Measurements from ENCODE around the gene GRID2. TPM values are rescaled to one million over a fixed set of nuclear protein-coding genes. Genes with fewer than 3 reads are reported as not detected.

The GRID2 gene
- total RNA-seq, 1 donor from 2014 or later: not detected

DNA sequence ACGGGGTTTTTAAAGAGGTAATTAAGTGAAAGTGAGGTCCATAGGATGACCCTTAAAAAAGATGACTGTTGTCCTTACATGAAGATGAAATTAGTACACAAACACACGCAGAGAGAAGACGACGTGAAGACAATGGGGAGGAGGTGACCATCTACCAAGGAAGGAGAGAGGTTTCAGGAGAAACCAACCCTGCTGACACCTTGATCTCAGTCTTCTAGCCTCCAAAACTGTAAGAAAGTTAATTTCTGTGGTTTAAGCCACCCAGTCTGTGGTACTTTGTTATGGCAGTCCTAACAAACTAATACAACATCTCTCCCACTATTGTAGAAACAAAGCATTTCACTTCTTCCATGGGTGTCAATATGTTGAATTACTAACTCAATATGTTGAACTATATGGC is 1385.2 kb downstream of the GRID2 start:
- no peaks in the 10 kb centered on the region for H3K4me1 ChIP-seq
- H3K36me3 ChIP-seq: no peaks in the 10 kb centered on the region
- no peak overlapping the region for H3K4me3 ChIP-seq
- ATAC-seq (no peak), DNase-seq (no peak)
- no peaks in the 10 kb centered on the region for H3K27me3 ChIP-seq (ENCODE audit: low read depth)
- no peak for TF ChIP-seq CTCF (IDR thresholded peaks at IDR 0.05)
- H3K9me3 ChIP-seq: no peaks in the 10 kb centered on the region
- intact Hi-C loops (cut with DNase I): no loop called here
- H3K27ac ChIP-seq: no peak overlapping the region

- no peaks in the 10 kb centered on the region for H3K4me1 ChIP-seq
- TF ChIP-seq CTCF (IDR thresholded peaks at IDR 0.05): no peak
- intact Hi-C loops (cut with DNase I): no loop called here
- ATAC-seq (no peak), DNase-seq (no peak)
- no peaks in the 10 kb centered on the region for H3K27me3 ChIP-seq (ENCODE audit: low read depth)
- no peaks in the 10 kb centered on the region for H3K36me3 ChIP-seq
- H3K9me3 ChIP-seq: no peaks in the 10 kb centered on the region
- H3K4me3 ChIP-seq: no peak overlapping the region
- H3K27ac ChIP-seq: no peak overlapping the region
These were observed 1389.4 kb downstream of the GRID2 start for GRCh38 chr4:93693141-93693540.

- no peak for TF ChIP-seq CTCF (IDR thresholded peaks at IDR 0.05)
- Histone ChIP-seq H3K4me3 (no peak overlapping the region), H3K4me1 (no peaks in the 10 kb centered on the region), H3K9me3 (no peaks in the 10 kb centered on the region), H3K36me3 (no peaks in the 10 kb centered on the region), H3K27ac (no peak overlapping the region), H3K27me3 (ENCODE audit: low read depth) (no peaks in the 10 kb centered on the region)
- ATAC-seq: no peak
- intact Hi-C loops (cut with DNase I): no loop called here
- no peak for DNase-seq
These were observed 1394.9 kb downstream of the GRID2 start for GRCh38 chr4:93698686-93699085.

DNA sequence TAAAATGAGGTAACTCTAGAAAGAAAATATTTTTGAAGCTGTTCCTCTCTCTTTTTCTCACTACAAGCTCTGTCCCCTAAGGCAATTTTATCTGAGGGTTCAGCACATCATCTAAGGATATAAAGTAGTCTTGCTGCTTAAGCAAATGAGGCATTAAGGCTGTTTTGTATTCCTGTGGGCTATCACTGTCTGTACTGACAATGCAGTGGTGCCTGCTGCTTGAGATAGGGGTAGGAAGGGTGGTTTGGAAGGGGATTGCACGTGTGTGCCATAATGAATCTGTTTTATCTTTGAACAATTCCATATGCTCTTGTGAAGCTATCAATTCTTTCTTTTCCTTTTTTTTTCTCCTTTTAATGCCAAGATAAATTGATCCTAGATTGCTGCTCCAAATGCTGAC is 1396.8 kb downstream of the GRID2 start:
- Histone ChIP-seq H3K27me3 (ENCODE audit: low read depth) (no peaks in the 10 kb centered on the region), H3K9me3 (no peaks in the 10 kb centered on the region), H3K4me3 (no peak overlapping the region), H3K36me3 (no peaks in the 10 kb centered on the region), H3K4me1 (no peaks in the 10 kb centered on the region), H3K27ac (no peak overlapping the region)
- intact Hi-C loops (cut with DNase I): no loop called here
- DNase-seq (no peak), ATAC-seq (no peak)
- no peak for TF ChIP-seq CTCF (IDR thresholded peaks at IDR 0.05)

DNA sequence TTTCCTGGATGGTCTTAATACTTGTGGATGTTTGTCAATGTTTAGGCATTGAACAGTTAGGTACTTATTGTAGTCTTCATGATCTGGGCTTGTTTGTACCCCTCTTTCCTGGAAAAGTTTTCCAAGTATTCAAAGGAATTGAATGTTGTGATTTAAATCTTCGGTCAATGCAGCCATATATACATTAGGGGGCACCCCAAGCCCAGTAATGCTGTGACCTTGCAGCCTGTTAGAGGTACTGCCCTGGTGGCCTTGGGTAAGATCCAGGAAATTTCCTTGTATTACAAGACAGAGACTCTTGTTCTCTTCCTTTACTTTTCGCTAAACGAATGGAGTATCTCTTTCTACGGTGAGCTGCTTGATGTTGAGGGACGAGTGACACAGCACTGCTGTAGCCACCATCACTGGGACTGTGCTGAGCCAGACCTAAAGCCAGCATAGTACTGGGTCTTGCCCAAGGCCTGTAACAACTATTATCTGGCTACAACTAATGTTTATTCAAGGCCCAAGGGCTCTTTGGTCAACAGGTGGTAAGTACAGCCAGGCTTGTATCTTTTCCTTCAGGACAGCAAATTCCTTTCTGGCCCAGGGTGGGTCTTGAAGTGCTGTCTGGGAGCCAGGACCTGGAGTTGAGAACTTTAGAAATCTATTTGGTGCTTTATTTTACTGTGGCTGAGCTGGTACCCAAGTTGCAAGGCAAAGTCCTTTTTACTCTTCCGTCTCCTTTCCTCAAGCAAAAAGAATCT is 1406.5 kb downstream of the GRID2 start:
- peak; percentile 36 for TF ChIP-seq CTCF (IDR thresholded peaks at IDR 0.05)
- Histone ChIP-seq H3K36me3 (no peaks in the 10 kb centered on the region), H3K27me3 (ENCODE audit: low read depth) (no peaks in the 10 kb centered on the region), H3K4me1 (no peaks in the 10 kb centered on the region), H3K27ac (no peak overlapping the region), H3K9me3 (no peaks in the 10 kb centered on the region), H3K4me3 (no peak overlapping the region)
- ATAC-seq: peak; percentile 84 to 90
- intact Hi-C loops (cut with DNase I): no loop called here
- no peak for DNase-seq

Measured in lower lobe of right lung (tissue), 2 donors.